Inferior parietal cortex (tissue), 1 donor: ENCODE data around the gene ADGRE3.

Source experiments
- DNase-seq: peaks from one replicate; pipeline ENCODE4 v3.0.0-alpha.2; 2016; ENCODE audit errors: extremely low spot score

The ADGRE3 gene, protein sequence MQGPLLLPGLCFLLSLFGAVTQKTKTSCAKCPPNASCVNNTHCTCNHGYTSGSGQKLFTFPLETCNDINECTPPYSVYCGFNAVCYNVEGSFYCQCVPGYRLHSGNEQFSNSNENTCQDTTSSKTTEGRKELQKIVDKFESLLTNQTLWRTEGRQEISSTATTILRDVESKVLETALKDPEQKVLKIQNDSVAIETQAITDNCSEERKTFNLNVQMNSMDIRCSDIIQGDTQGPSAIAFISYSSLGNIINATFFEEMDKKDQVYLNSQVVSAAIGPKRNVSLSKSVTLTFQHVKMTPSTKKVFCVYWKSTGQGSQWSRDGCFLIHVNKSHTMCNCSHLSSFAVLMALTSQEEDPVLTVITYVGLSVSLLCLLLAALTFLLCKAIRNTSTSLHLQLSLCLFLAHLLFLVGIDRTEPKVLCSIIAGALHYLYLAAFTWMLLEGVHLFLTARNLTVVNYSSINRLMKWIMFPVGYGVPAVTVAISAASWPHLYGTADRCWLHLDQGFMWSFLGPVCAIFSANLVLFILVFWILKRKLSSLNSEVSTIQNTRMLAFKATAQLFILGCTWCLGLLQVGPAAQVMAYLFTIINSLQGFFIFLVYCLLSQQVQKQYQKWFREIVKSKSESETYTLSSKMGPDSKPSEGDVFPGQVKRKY

DNA sequence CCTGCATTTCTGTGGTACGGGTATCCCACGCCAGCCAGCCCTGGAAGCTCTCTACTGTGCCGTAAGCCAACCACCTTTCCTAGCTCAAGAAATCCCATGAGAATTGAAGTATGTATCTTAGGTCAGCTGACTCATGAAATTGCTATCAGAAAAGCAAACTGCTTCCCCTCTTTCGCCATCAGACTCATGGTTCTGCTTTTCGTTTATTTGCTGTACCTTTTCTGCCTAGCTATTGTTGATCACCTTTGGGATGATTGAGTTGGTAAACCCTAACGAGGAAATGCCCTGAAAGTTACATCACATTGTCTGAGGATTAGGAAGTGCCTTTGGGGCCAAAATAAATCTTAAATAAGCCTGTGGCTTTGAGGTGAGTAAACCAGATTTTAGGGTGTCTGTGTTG lies at the start of gene ADGRE3:
ADGRE3 (minus strand) TSS at position 81 of the 400 bp plus-strand sequence; CDS start at position 7, 74 bp downstream.
- no peak for DNase-seq

DNA sequence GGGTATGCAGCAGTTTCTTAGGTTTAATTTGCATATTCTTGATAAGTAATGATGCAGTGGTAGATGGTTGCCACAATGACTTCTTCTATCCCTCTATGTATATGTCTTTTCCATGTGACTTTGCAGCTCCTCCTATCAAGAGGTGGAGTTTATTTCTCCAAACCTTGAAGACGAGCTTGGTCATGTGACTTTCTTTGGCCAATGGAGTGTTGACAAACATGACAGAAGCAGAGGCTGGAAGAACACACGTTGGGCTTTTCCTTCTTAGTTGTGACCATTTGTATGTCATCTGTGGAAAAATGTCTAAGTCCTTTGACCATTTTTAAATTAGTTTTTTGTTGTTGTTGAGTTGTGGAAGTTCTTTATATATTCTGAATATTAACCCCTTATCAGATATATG lies 47.5 kb upstream of the ADGRE3 start:
- DNase-seq = no peak

DNA sequence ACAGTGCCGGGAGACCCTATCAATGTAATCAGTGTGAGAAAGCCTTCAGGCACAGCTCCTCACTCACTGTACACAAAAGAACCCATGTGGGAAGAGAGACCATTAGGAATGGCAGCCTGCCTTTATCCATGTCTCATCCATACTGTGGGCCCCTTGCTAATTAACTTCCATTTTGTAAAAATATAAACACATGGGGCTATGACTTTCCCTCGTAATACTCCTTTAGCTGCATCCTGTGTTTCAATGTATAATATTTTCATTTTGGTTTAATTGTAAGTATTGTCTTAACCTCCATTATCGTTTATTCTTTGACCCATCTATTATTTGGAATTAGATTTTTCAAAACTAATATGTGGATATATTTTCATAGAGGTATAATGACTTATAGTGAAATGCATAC lies 44.5 kb upstream of the ADGRE3 start:
- no peak for DNase-seq

DNA sequence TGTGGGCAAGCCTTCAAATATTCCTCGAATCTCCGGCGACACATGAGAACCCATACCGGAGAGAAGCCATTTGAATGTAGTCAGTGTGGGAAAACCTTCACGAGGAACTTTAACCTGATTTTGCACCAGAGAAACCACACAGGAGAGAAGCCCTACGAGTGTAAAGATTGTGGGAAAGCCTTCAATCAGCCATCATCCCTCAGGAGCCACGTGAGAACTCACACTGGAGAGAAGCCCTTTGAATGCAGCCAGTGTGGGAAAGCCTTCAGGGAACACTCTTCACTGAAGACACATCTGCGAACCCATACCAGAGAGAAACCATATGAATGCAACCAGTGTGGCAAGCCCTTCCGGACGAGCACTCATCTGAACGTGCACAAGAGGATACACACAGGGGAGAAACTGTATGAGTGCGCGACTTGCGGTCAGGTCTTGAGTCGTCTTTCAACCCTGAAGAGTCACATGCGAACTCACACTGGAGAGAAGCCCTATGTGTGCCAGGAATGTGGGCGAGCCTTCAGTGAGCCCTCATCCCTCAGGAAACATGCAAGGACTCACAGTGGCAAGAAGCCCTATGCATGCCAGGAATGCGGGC lies 44.0 kb upstream of the ADGRE3 start:
- no peak for DNase-seq

DNA sequence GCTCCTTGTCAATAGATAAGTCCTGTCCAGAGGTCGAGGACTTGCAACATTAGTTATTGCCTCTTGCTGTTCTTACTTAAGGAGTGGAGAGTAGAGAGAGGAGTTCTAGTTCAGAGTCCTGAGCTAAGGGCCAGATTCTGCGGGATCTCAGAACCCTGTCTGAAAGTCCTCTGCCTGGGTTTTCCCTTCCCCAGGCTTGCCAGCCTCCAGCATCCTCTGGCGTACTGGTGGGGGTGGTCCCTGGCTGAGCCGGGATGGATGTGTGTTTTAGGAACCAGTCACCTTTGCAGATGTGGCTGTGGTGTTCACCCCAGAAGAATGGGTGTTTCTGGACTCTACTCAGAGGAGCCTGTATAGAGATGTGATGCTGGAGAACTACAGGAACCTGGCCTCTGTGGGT lies 41.2 kb upstream of the ADGRE3 start:
- DNase-seq = no peak

DNA sequence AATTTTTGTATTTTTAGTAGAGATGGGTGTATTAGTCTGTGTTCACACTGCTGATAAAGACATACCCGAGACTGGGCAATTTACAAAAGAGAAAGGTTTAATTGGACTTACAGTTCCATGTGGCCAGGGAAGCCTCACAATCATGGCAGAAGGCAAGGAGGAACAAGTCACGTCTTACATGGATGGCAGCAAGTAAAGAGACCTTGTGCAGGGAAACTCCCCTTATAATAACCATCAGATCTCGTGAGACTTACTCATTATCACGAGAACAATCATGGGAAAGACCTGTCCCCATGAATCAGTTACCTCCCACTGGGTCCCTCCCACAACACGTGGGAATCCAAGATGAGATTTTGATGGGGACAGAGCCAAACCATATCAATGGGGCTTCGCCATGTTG lies 29.8 kb upstream of the ADGRE3 start:
- DNase-seq = no peak

DNA sequence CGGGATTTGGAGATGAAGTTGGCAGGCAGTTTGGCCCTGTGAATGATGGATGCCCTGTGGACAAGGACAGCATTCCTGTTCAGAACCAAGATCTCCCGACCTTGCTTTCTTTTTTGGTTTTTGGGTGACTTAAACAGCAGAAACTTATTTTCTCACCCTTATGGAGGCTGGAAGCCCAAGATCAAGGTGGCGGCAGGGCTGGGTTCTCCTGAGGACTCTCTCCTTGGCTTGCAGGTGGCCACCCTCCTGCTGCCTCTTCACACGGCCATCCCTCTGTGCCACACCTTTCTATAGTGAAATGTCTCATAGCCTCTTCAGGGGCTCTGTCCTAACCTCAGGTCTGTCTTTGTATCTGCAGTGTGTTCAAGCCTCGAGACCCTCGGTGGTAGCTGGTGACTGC lies 29.2 kb upstream of the ADGRE3 start:
- no peak for DNase-seq

DNA sequence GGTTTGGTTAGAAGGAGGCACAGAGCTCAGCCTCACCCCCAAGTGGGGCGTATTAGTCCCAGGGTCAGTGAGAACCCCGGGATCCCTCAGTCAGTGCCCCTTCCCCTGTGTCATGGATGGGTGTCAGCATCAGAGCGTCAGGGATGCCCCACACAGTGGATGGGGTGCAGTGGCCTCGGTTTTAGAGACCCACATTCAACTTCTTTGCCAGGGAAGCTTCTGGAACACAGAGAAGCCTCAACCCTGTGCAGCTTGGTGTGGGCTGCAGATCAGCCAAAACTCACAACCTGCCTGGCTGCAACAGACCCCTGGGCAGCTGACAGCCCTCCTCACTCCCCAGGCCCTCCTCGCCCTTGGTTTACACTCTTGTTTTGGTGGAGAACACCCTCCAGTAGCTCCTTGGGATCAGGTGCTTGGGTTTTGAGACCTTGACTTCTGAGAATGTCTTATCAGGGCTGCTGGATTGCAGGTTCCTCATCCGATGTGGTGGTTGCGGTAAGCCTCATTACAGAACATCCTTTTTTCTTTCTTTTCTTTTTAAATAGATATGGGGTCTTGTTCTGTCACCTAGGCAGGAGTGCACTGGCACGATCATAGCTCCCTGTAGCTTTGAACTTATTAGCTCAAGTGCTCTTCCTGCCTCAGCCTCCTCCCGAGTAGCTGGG lies 26.2 kb upstream of the ADGRE3 start:
- no peak for DNase-seq

DNA sequence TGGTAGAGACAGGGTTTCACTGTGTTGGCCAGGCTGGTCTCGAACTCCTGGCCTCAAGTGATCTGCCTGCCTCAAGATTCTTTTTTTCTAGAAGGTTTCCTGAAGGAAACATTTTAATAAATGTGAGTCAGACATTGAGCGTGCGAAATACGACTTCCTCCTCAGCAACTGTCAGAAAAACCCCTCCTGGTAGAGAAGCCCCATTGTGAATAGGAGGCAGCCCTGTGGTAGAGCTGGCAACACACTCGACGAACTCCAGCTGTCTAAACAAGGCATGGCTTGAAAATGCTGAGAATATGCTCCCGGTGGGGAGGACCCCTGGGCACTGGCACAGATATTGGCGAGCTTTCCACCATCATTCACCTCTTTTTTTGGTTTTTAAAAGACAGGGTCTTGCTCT lies 25.0 kb upstream of the ADGRE3 start:
- DNase-seq = no peak

DNA sequence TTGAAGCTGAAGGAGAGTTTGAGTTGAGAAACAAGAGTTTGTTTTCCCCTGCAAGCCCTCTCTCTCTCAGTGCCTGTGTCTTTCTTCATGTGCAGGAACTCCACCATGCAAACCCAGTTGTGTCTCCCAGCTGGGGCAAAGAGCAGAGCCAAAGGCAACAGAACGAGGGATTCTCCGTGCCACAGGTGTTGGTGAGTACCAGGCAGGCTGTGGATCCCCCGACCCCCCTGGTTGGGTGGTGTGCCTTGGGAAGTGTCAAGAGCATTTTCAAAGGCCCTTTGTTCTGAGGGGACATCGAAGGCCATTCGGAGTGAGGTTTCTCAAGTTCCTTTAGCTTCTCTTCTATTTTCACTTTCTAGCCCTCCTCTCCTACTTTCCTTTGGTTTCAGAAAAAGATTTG lies 20.8 kb upstream of the ADGRE3 start:
- DNase-seq = no peak

DNA sequence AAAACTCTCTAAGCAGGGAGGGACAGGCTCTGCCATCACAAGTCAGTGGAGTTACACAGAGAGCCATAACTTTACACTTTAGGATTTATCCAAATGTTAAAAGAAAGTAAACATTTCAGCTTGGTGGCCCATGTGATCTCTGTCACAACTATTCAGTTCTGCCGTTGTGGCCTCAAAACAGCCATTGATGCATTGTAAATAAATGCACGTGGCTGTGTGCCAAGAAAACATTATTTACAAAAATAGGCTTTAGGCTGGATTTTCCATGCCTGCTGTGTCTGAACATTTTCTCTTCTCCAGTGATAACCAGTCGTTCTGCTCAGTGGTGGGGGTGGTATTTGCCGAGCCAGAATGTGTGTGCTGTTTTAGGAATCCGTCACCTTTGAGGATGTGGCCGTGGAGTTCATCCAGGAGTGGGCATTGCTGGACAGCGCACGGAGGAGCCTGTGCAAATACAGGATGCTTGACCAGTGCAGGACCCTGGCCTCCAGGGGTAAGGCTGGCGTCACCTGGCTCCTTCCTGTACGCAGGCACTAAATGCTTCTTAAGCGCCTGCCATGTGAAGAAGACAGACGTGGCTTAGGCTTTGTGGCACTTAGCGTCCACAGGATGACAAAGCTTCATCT lies 20.1 kb upstream of the ADGRE3 start:
- no peak for DNase-seq

DNA sequence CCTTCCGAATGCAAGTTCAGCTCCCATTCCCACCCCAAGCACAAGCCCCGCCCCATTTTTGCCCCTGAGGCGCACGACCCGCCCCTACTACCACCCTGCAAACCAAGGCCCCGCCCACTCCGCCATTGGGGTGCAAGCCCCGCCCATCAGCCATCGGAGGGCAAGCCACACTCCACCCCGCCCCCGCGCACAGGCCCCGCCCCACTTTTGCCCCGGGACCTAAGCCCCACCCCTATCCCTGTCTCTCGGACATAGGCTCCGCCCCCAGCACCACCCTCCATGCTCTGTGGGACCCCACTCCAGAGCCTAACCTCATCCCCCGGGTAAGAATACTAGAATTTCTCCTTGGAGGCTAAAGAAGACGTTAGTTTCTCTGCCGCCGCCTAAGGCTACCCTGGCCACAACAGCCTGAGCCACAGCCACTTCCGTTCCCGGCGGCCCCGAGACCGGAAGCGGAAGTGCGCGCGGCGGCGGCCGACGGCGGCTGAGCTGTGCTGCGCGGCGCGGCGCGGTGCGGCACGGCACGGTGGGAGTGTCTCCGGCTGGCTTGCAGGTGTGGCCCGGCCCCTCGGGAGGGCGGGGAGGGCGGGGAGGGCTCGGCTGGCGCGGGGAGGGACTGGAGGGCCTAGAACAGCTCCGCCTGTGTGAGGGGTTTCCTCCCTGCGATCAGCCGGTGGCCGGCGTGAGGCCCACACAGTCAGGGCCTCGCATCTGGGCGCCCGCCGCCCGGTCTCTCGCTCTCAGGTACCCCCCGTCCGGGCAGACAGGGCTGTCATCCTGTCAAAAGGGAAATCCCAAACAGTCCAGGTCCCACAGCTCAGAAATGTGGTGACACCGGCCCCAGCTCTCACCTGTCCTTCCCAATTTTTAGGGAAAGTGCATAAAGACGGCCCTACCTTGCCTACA lies 15.2 kb upstream of the ADGRE3 start, which contains the start of gene ZNF333:
ZNF333 (plus strand) TSS at position 451 of the 906 bp plus-strand sequence. CDS start 3,444 bp downstream, outside the sequence.
- peak; percentile 85 for DNase-seq

DNA sequence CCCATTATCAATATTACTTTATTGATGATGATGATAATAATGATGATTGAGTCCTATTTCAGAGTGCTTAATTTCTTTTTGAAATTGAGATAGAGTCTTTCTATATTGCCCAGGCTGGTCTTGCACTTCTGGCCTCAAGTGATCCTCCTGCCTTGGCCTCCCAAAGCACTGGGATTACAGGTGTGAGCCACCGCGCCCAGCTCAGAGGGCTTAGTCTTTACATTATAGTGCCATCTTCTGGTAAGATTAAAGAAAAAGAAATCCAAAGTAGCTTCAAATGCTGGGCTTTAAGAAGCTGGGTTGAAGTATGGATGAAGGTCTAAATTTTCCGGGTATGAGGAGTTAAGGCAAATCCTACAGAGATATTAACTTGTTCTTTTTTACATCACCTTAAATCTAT lies 11.8 kb upstream of the ADGRE3 start:
- no peak for DNase-seq

DNA sequence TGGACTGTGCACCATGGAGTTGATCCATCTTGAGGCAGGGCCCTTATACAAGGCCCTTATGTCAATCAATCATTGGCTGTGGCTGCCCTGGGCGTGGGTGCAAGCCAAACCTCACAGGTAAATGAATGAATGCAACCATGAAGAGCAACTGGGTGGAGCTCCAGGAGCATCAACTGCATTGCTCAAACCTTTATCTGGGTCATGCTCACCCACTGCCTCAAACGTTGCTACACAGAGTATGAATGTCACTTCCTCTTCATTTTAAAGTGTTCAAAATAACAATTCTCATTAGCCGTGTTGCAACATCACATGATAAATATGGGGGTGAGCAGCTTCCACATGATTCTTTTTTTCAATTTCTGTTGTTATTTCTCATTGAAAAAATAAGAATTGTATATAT lies 8.8 kb upstream of the ADGRE3 start:
- no peak for DNase-seq

DNA sequence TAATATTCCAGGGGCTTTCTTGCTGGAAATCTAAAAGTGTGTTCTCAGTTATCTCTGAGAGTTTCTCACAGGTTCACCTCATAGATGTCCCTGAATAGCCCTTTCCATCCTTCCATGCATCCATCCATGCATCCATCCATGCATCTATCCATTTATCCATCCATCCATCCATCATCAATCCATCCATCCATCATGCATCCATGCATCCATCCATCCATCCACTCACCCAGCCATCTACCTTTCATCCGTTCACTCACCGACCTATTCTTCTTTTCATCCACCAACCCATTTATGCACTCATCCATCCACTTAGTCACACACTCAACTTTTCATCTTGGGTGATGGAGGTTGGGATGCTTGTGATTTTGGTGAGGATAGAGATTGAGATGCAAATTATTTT lies 7.4 kb upstream of the ADGRE3 start:
- DNase-seq = no peak

DNA sequence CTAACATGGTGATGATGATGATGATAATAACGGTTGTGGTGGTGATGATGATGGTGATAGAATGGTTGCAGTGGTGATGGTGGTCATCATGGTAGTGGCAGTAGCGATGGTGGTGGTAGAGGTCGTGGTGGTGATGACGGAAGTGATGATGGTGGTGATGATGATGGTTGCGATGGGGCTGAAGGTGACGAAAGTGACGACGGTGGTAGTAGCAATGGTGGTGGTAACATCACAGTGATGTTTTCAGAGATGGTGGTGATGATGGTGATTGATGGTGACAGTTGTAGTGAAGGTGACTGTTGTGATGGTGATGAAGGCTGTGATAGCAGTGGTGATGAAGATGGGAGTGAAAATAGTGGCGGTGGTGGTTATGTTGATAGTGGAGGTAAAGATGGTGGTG lies 3.6 kb upstream of the ADGRE3 start:
- DNase-seq = no peak

DNA sequence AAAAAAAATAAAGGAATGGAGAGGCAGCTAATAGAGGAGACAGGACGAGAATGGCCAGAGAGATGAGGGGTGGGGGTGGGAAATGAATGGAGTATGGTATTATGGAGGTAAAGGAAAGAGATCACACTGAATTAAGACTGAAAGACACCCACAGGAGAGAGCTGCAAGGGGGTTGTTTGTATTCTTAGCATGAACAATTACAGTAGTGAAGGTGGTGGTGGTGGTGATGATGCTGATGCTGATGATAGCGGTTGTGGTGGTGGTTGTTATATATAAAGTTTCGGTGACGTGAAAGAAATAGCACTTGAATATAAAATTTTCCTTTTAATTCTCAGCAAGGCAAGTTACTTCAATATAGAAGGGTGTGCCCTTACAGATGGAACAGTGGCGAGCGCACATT lies 2.8 kb upstream of the ADGRE3 start:
- no peak for DNase-seq

DNA sequence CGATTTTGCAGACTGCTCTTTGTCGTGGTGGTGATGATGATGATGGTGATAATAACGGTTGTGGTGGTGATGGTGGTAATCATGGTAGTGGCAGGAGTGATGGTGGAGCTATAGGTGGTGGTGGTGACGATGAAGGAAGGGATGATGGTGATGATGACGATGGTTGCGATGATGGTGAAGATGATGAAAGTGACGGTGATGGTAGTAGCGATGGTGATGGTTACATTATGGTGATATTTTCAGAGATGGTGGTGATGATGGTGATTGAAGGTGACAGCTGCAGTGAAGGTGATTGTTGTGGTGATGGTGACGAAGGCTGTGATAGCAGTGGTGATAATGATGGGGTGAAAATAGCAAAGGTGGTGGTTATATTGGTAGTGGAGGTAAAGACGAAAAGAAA lies 2.1 kb upstream of the ADGRE3 start:
- no peak for DNase-seq

DNA sequence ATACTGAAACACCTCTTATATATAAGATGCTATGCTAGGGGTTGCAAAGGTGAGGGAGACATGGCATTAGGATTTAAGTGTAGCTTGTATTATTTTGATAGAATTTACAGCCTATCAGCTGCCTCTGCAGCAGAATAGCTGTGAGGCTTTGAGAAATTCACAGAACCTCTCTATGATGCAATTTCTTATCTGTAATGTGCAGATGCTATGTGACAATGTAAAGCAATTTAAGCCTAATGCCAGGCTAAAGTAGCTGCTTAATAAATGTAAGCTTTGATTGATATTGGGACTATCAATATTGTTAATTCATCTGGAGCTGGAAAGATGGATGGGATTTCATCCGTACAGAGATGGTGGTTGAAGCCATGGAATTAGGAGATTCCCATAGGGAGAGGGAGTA lies 1.6 kb downstream of the ADGRE3 start:
- no peak for DNase-seq

DNA sequence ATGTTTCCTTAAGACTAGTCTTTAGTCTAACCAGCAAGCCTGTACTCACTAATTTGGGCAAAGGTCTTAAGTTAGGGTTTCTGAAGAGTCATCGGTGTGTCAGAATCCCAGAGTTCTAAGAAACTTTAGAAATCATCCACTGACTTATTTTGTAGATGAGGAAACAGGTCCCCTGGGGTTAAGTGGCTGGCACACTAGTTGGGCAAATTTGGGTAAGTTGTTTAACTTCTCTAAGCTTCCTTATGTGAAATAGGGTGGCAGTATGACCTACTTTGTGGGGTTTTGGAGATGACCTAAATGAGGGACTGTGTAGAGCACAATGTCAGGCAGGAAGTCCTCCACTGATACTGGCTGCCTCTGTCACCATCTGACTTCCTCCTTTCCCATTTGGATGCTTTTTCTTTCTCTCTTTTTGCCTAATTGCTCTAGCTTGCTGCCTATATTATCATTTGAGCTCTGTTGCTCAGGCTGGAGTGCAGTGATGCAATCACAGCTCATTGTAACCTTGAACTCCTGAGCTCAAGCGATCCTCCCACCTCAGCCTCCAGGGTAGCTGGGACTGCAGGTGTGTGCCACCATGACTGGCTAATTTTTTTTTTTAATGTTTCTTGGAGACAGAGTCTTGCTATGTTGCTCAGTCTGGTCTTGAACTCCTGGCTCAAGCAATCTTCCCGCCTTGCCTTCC lies 2.3 kb downstream of the ADGRE3 start:
- DNase-seq = no peak
